Measurements from ENCODE around the gene MS4A7. TPM values are rescaled to one million over a fixed set of nuclear protein-coding genes. Genes with fewer than 3 reads are reported as not detected.

Gene MS4A7
- total RNA-seq, 1 experiment from 2014 or later: not detected

DNA sequence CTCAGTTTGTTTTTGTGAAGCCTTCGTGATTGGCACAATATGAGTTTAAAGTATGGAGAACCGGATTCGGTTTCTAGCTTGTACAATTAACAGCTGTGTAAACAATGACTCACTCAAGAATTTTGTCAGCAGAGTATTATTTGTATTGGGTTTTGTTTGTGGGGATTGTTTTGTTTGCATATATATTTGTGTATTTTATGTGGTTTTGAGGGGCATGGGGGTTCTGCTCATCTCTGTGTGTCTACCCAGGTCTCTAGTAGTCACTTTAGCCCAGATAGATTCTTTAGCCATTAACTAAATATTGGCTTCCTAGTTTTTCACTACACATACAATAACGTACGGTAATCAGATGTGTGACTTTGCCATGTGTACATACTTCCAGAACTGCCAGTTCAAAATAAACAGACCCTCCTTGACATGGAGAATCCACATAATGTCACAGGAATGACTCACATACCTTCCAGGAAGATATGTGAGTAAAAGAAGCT, 7.5 kb upstream of the MS4A7 start:
- peak; percentile 79 for DNase-seq (ENCODE audit: low read depth)

DNA sequence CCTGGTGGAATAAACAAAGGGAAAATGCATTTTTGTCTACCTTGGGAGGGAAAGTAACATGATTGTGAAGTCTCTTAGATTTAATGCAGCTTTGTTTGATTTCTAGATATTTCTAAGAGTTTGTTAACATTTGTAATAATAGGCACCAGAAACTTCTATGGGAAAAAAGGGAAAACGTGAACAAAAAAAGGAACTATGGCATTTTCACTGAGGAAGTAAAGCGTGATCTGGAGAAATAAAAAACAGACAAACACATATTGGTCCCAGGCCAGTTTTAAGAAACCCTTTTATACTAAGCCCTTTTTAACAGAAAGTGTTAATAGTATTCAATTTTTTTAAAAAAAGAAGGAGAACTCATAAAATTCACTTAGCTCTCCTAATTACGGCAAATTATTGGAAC, 6.9 kb upstream of the MS4A7 start:
- DNase-seq (ENCODE audit: low read depth): no peak

DNA sequence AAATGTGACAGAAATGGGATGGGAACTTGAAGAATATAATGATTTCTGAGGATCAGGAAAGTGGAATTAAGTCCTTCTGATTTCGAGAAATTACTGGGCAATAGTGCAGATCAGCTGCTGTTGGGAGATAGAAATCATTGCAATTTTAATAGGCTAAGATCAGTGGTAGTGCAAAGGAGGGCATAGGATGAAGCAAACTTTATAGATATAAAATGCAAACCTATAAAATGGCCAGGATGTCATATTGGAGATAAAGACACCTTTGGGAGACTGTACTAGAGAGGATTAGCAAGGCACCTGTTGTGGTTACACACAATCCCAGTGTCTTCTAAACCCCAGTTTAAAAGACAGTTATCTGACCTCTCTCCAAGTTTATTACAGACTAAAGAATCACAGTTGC, 6.5 kb upstream of the MS4A7 start:
- peak; percentile 12 for DNase-seq (ENCODE audit: low read depth)

DNA sequence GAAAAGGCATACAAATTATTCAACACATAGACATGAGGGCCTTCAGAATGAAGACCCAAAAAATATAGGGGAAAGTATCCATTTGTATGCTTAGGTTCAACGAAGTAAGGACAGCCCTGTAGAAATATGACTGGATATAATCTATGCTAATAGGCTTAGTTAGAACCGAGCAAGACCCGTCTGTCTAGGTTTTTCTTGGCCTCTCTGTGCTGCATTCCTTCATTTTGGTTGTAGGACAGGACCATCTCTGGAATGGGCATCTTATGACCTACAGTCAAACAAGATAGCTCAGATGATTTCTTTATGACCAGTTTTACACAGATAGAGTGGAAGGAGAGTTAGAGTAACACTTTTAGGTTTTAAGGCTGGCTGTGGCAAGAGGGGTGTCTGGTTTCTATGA, 5.6 kb upstream of the MS4A7 start:
- no peak for DNase-seq (ENCODE audit: low read depth)

DNA sequence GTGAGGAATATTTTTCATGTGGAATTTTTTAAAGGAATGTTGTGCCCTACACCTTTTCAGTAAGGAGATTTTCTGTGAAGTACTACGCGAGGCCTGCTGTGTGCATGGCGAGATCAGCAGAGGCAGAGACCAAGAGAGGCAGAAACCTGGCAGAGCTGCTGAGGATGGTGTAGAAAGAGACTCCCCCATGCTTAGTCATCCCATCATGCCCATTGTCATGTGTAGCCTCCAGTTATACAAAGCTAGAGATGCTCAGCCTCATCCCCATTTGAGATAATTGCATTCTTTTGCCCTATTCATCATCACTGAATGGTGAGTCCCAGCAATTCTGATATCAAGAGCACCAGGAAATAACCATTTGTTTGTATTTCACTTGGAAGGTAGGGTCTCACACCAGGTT, 3.0 kb upstream of the MS4A7 start:
- DNase-seq (ENCODE audit: low read depth): no peak

DNA sequence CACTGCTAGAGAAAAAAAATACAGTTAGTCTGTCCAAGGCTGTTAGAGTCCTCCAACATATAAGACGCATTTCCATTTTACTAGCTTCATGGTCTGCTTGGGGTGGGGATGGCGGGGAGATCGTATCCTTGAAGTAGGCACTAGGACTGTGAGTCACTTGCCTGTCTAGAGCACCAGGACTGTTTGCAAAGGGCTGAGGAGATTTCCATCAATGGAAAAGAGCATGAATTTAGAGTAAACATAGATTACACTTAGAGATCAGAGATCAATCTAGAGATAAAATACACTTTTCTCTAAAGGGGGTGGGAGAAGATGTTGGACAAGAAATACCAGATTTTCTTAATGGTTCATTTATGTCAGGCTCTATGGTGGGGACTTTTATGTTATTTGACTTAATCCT, 1.7 kb upstream of the MS4A7 start:
- DNase-seq (ENCODE audit: low read depth): no peak

DNA sequence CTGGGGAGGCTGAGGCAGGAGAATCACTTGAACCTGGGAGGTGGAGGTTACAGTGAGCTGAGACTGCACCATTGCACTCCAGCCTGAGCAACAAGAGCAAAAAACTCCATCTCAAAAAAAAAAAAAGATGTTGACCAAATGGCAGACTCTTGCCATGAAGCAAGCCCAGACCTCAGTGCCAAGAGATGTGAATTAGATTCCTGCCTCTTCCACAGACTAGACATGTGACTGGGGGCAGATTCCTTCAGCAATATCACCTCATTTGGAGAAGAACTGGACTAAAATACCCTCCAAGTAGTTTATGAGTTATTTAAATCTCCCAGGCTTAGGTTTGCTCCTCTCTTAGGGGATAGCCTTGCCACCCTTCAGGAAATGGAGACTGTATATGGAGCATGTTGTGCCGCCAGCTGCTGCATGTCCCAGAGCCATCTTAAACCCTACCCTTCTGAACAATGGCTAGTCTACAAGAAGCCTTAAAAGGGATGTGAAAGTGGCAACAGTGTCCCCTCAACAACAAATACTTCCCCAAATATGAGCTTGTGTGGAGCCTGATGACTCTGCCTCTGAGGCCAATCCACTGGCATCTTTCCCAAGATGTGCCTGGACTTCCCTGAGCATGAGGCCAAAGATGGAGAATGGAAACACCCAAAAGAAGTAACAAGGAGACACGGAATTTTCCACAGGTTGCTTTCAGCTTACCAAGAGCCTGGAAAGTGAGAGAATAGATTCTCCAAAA, 763 bp upstream of the MS4A7 start:
- no peak for DNase-seq (ENCODE audit: low read depth)

DNA sequence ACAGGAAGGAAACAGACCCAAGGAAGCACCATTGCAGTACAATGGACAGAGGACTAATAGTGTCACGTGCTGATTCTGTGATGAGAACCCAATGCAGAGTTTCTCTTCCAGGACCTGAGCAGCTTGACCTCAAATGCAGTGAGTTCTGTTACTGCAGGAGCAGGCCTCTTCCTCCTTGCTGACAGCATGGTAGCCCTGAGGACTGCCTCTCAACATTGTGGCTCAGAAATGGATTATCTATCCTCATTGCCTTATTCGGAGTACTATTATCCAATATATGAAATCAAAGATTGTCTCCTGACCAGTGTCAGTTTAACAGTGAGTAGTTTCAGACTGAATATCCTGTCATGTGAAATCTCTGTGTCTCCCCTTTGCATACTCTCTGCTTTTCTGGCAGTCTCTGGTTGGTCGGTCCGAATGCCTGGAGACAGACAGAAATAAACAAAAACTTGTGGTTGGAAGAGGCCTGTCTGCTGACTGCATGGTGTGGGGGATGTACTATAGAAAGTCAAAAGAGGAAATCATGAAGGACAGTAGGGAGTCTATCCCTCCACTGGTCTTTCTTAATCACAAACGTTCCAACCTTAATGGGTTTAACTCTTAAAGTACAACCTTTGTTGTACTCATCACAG, 11.1 kb downstream of the MS4A7 start:
- no peak for DNase-seq (ENCODE audit: low read depth)

DNA sequence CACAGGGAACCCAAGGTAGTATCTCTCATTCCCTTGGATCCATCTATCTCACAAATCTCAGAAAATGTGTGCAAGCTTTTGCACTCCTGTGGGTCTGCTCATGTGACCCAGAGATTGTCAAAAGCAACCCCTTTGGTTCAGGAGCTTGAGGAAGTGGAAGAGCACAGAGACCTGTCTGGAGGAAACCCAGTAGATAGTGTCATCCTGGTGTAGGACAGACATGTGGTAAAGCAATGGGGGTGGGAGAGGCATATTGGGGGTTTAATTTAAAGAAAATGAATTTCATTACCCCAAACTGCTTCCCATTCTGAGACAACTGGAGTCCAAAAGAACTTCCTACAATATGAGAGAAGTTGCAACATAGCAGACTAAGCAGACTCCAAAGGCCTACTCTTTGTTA, 12.1 kb downstream of the MS4A7 start:
- DNase-seq (ENCODE audit: low read depth): no peak

DNA sequence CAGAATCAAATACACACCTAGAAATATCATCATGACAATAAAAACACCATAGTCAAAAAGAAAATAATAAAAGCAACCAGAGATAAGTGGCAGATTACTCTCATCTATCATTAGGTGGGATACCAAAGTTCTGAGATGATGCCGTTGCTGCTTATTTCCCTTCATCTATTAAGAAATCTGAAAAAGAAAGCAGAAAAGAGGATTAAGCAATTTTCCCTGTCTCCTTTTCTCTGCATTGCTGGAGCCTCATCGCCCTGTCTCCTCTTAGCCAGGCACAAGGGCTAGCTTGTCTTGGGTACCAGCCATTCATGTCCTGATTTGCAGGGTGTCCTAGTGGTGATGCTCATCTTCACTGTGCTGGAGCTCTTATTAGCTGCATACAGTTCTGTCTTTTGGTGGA, 14.0 kb downstream of the MS4A7 start:
- no peak for DNase-seq (ENCODE audit: low read depth)

DNA sequence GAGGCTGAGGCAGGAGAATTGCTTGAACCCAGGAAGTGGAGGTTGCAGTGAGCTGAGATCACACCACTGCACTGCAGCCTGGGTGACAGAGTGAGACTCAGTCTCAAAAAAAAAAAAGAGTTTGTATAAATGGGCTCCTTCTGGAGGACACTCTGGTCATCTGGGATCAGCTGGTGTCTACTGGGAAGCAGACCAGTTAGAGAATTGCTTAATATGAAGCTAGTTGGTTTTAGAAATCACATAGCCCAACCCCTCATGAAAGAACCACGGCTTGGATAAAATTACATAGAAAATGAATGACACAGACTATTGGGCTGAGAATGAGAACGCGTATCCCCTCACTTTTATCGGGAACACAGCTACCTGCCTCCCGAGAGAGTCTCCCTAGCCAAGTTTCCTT, 14.7 kb downstream of the MS4A7 start:
- DNase-seq (ENCODE audit: low read depth): no peak

DNA sequence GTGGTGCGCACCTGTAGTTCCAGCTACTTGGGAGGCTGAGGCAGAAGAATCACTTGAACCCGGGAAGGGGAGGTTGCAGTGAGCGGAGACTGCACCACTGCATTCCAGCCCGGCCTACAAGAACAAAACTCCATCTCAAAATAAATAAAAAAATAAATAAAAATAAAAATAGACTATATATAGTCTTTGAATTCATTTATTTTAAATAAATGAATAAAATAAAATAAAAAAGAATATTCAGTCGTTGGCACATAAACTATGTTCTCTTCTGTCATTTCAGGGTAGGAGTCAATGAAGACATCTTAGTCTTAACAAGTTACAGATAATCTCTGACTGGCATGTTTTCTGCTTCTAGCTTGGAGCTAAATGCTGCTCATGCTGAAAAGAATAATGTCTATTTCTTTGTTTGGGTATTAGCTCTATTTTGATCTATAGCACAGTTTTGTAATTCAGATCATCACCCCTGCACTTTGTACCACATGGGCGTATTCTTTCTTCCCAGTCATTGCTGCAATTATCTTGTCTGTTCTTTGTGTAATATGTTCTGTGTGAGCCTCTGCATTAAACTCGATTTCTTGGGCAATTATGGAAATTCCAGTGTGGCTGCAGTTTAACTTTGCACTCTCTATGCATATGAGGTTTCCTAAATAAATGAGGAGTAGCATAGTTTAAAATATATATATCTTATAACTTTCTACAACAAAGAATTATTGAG, 16.5 kb downstream of the MS4A7 start:
- DNase-seq (ENCODE audit: low read depth): no peak

DNA sequence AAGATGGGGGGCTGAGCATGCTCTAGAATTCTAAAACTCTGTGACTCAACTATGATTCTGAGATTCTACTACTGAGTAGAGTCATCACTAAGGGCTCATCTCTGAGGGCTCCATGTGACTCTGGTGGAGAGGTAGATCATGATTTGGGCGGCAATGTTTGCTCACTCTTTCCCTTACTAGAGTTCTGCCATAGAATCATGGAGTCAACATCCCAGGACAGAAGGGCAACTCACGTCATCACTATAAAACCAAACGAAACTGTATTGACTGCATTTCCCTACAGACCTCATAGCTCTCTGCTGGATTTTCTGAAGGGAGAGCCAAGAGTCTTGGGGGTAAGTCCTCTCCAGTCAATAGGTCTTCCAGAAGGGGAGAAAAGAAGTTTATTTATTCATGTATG, 18.1 kb downstream of the MS4A7 start, which contains the start of gene MS4A14:
Gene MS4A14, plus strand, starts transcription at position 78 of the 400 bp plus-strand sequence. Its CDS starts 120 bp downstream, at position 198.
- no peak for DNase-seq (ENCODE audit: low read depth)

DNA sequence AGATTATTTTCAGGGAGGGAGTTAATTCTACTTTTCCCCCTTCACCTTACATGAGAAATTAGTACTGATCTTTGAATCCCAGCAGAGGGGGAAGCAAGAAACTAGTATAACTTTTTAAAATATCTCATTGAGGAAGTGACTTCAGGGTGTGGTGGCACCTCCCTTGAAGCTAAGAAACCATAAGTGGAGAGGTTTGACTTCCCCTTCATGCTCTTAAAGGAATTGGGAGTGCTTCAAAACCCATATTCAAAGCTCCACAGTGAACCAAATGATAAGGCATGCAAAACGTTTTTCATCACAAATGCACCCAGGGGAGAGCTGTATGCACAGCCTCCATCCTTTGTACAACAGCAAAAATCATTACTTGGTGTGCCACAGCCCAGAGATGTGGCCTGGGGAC, 18.5 kb downstream of the MS4A7 start:
- DNase-seq (ENCODE audit: low read depth): no peak

DNA sequence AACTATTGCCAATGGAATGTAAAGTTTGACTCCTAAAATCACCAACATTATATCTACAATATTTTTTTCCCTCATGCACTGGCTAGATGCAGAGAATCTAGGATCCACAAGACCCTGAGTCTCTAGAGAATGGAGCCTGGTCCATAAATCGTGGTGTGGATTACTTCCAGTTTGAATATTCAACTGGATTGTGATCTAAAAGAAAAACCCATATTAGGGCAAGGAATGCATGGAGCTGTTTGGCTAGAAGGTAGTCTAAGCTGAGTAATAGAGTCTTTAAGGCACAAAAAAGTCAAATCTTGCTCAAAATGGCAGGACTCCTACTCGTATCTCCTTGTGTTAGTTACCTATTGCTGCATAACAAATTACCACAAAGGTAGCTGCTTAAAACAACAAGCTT, 41.7 kb downstream of the MS4A7 start:
- DNase-seq (ENCODE audit: low read depth): no peak

DNA sequence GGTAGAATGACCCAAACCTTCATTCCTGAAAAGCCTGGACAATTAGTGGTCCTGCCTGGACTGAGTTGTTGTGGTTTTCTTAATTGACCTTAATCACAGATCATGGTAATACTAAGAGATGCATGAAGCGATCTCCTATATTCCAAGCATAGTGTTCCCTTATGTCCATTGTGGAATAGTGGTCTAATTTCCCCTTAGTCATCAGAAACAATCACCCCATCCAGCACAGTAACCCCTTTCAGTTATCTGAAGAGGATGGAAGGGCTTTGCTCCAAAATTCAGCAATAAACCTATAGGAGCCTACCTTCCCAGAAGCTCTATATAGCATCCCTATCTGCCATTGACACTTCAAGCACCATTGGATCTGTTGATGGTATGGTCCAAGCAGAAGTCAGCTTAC, 44.3 kb downstream of the MS4A7 start:
- DNase-seq (ENCODE audit: low read depth): no peak

DNA sequence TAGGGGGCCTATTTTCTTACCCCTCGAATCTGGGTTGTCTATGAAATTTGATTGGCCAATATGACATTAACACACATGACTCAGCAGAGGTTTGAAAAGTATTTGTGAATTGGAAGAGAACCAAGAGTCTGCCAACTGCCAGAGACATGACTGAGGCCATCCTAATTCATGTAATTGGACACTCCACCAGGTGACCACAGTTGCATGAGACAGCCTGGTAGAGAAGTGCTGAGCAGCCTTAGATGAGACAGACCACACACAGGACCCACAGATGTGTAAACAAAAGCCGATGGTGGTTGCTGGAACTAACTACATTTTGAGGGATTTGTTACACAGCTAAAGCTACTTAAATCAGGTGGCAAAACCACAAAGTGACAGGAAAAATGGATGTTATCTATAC, 50.2 kb downstream of the MS4A7 start:
- DNase-seq (ENCODE audit: low read depth): peak; percentile 69

DNA sequence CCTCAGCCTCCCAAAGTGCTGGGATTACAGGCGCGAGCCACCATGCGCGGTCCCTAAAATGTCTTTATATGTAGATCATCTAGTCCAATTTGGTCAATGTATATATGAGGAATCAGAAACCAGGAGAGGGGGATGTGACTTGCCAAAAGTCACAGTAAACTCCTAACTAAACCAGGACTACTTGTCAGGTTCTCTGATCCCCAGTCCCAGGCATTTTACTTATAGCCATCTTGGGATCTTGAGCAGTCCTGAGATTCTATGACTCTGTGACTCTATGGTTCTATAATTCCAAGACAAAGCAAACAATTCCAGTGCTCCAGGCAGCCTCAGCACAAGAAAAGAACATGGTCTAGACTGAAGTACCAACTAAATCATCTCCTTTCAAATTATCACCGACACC, 50.9 kb downstream of the MS4A7 start, which contains the start of gene MS4A5:
Gene MS4A5, plus strand, starts transcription at position 301 of the 400 bp plus-strand sequence. CDS start 103 bp downstream, outside the sequence.
- DNase-seq (ENCODE audit: low read depth): no peak

DNA sequence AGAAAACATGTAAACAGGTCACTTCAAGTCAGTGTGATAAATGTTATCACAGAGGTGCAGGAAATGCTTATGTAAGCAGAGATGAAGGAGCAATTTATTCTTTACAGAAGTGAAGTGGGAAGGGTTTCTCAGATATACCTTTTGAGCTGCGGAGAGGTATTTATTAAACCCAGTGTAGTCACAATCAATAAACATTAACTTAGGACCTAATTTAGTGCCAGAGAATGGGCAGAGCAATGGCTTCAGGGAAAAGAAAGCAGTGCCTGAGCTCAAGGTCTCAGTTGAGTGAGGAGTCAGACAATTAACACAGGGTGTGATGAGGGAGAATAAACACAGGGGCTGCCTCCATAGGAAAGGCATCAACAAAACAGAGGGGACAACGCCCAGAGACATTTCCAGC, 52.9 kb downstream of the MS4A7 start:
- no peak for DNase-seq (ENCODE audit: low read depth)

DNA sequence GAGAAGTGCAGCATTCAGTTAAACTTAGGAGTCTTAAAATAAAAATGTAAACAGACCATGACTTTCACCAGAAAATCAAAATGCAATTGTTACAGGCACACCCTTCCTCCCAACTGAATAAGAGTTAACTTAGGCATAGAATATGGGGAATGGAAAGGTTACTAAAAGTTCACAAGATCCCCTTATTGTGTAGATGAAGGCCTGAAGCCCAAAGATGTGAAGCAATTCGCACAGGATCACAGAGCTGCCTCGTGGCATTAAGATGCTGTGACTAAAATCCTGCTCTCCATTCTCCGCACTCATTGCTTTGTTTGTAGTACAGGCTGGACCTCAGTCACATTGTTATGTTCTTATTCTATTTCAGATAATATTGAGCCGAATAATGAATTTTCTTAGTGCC, 55.1 kb downstream of the MS4A7 start:
- DNase-seq (ENCODE audit: low read depth): no peak
